HG02852 (cell line): Measurements from ENCODE around the gene MBOAT2.

Source experiments
- ATAC-seq: cut with Tn5 transposase; IDR thresholded peaks from one replicate; pipeline ENCODE4 v1.9.1; 2021; ENCODE audit warnings: mild to moderate bottlenecking, moderate library complexity; ENCODE audit not compliant: unreplicated experiment

The MBOAT2 gene

GRCh38 chr2:9018109-9018508 lies 14.6 kb upstream of the MBOAT2 start:
- no peak for ATAC-seq

GRCh38 chr2:9017411-9017810 lies 13.9 kb upstream of the MBOAT2 start:
- ATAC-seq: no peak

GRCh38 chr2:9015998-9016397 lies 12.5 kb upstream of the MBOAT2 start:
- no peak for ATAC-seq

- ATAC-seq: no peak
These were observed 9.9 kb upstream of the MBOAT2 start for GRCh38 chr2:9013403-9013802.

DNA sequence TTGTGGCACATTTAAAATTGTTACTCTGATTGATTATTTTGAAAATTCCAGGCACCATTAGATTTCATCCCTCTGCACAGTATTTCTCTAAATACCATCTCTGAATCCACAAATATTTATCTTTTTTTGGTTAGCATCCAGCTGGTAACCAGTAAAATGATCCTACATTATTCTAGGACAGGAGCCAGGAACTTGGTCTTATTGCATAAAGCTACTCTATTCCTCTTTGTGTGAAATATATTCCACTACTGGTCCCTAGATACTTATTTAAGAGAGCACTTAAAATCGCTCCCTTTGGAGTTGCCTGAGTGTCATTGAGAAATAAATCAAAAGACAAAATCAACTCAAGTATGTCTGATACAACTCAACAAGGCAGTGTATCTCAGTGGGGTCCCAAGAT lies 7.4 kb upstream of the MBOAT2 start:
- ATAC-seq: no peak

DNA sequence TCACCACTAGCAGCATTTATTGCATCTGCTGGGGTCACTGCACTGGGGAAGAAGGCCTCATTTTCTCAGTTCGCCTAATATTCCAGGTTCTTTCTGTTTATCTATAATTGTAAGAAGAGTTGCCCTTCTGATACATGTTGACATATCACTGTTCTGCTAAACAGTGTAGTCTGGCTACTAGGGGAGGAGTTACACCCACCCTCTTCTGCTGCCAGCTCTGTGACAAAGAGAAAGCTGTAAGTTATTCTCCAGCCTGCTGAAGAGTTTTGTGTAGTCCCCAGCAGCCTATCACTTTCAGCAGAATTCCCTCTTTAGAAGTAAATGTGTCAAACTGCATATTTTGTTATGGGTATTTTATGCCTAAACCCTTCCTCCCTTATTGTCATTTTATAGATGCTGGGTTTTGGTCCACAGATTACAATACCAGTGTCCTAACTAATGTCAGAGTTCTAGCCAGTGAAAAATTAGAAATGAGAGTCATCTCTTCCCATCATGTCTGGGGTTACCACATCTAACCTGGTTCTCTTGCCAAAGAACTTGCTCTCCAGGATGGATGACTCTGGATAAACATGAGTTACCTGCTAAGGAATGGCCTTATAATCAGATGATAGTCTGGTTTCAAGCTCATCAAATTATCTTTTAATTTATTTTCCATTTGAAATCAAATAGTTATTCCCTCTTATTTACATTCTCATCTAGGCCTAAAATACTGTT lies 5.6 kb upstream of the MBOAT2 start:
- no peak for ATAC-seq

DNA sequence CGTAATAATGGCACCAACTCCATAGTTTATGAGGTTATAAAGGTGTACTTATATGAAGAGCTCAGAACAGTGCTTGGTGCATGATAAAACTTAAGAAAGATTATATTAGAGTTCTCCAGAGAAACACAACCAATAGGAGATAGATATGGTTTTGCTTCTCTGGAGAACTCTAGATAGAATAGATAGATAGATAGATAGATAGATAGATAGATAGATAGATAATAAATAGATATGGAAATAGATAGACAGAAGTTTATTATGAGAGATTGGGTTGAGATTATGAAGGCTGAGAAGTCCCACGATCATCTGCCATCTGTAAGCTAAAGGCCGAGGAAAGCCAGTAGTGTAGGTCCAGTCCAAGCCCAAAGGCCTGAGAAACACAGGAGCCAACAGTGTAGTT lies 2.9 kb upstream of the MBOAT2 start:
- ATAC-seq: no peak

GRCh38 chr2:9004338-9005204 lies 1.1 kb upstream of the MBOAT2 start:
- no peak for ATAC-seq

GRCh38 chr2:9003366-9003615 lies 193 bp downstream of the MBOAT2 start:
- ATAC-seq: no peak

DNA sequence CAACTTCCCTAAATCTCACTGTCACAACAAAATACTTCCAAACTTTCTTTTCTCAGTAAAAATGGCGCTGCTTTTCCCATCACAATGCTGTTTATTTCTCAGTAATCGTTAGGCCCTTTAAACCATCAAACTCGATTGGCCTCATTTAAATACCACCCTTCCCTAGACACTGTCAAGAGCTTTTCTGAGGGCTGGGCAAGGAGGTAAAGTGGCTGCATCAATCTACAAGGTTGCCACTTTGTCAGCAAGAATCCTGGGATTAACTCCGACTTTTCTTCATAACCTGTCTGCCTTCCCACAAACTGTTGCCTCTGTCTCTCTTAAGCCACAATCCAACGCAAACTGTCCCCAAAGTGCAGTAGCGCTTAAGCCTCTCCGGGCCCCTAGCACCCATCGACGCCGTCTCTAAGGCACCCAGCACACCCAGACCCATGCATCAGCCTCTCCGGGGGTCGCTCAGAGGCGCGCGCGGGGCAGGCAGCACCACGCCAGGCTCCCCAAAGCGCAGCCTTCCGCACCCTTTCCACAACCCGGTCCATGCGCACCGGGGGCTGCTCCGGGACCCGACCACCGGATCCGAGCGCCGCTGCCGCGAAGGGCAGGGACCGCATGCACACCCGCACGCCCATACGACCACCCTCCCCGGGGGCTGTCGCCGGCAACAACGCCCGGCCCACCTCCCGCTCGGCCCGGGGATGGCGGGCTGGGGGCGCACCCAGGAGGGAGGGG lies 683 bp downstream of the MBOAT2 start:
- ATAC-seq: no peak

DNA sequence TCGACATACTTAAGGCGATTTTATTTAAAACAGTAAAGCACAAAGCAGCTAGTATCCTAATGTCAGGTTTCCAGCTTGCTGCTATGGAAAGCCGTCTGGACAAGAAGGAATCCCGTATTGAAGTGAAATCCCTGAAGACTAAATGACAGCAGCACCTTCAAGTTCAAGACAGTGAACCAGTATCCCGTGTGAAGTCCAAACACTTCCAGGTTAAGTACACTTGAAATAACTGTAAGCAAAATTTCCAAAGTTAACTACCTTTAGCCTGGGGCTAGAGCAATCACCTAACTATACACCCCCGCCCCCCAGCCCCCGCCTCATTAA lies 1.2 kb downstream of the MBOAT2 start:
- no peak for ATAC-seq

- ATAC-seq: no peak
These were observed 1.7 kb downstream of the MBOAT2 start for GRCh38 chr2:9001778-9002177.

DNA sequence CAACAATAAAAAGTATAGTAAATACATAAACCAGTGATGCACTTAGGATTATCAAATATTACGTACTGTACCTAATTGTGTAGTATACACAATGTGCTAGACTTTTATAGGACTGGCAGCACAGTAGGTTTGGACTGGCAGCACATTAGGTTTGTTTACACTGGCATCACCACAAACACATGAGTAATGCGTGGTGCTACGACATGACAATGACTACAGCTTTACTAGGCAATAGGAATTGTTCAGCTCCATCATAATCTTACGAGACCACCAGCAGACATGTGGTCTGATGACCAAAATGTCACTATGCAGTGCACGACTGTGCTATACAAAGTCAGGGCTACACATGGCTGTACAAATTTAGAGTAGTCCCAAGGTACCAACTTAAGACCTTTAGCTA lies 2.3 kb downstream of the MBOAT2 start:
- no peak for ATAC-seq

GRCh38 chr2:9000442-9000841 lies 3.0 kb downstream of the MBOAT2 start:
- no peak for ATAC-seq

GRCh38 chr2:8999797-9000196 lies 3.7 kb downstream of the MBOAT2 start:
- ATAC-seq: no peak

DNA sequence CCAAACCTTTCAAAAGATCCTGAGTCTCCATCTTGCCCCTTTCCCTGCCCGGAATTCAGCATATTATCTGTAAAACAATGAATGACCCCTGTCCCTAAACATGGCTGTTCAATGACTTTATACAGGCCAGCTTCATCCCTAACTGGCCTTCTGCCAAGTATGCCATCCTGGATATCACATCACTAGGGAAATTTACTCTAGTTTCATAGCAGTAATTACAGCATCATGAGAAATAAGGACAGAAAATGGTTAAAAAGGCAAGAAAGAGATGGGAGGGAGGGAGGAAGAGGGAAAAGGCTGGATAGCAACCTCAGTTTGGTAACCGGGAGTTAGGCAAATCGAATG lies 4.4 kb downstream of the MBOAT2 start:
- no peak for ATAC-seq

DNA sequence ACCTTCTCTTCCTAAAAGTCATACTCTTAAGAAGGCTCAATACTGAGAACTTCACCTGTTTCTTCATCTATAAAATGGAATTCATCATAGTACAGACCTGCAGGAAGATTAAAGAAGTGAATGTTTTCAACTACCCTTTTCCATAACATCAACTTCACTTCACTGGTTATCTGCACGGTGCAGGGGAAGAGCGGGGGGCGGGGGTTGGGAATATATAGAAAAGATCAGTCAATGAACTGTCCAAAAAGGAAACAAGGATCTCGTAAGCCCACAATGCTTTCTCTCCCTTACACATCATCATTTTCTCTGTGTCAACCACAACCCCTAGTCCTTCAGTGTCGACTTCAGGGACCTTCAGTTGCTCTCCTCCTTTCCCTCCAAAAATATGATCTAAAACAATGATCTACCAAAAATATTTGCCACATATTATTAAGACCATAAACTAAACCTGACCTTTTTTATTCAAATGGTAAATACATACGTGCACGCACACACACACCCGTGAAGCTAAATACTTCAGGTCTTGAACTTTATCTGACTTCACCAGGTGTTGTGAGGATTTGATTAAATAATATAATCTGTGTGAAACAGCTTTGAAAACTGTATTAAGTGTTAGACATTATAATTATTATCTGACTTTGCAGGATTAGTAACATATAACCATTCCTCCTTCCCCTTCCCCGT lies 4.9 kb downstream of the MBOAT2 start:
- ATAC-seq: no peak

DNA sequence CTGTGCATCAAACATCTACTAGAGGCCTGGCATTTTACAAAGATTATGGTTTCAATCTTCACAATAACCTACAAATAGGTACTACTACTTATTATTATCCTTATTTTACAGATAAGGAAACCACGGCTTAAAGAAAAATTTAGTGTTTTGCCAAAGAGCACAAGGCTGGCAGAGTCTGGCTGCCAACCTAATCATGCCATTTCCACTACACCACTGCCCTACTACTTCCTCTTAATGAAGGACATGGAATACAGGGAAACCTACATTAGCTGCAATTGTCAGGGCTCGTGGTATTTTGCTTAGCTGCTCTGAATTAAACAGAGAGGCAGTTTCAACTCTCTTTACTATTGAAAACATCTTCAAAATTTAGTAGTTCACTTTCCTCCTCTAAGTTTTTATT lies 5.9 kb downstream of the MBOAT2 start:
- no peak for ATAC-seq

- no peak for ATAC-seq
These were observed 6.4 kb downstream of the MBOAT2 start for GRCh38 chr2:8997108-8997507.

- ATAC-seq: no peak
These were observed 7.5 kb downstream of the MBOAT2 start for GRCh38 chr2:8996006-8996405.

DNA sequence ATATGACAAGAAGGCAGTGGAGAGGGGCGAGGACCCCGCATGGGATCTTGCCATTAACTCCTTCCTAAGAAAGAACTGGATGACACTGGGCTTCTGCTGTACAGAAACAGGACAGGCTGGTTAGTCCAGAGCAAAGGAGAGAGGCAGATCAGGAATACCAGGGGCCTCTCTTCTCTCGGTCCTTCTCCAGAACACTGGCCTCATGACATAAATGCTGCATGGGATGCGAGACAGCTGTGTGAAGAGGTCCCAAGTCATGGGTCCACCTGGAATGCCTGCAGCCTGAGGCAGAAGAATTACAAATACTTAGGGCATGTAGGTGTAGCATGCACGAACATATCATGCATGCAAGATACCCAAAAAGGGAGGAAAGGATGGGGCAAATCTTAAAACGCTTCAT lies 9.1 kb downstream of the MBOAT2 start:
- ATAC-seq: no peak

- ATAC-seq: no peak
These were observed 9.6 kb downstream of the MBOAT2 start for GRCh38 chr2:8993902-8994278.
